ENCODE measurements around the gene NAV2.

DNA sequence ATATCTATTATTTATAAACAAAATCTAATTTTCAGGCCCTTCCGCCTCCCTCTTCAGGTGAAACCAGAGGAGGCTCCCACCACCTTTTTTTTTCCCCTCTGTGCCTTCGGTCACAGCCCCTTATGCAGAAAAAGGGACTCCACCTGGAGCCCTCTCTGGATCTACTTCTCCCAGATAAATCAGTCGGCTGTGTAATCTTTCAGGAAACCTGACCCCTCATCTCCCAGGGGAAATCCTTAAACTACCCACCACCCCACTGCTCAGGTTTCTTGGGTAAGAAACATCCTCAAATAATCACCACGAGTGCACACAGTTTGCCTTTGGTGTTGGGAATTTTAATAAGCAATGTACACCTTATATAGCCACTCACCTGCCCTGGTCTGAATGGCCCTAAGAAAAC, 104.2 kb downstream of the NAV2 start:
- no peak for TF ChIP-seq CTCF (IDR thresholded peaks at IDR 0.05)
- TF ChIP-seq POLR2AphosphoS5 (IDR thresholded peaks at IDR 0.05): no peak
- TF ChIP-seq EP300 (IDR thresholded peaks at IDR 0.05): no peak
